Subcutaneous abdominal adipose tissue (tissue), 5 donors: ENCODE data around the gene LY6G5B.

Source experiments
- H3K27ac ChIP-seq: one replicate; pipeline ENCODE4 v1.7.0; 2013; ENCODE audit warnings: low read depth, mild to moderate bottlenecking, inconsistent platforms, low read length, moderate library complexity
- H3K27me3 ChIP-seq, 5 donors: one replicate each; pipeline ENCODE4 v1.7.0; 2013; ENCODE audit warnings: low read length in 5 of 5, inconsistent platforms in 1 of 5; ENCODE audit not compliant: control insufficient read depth in 5 of 5, insufficient read depth in 4 of 5
- H3K36me3 ChIP-seq, 5 donors: one replicate each; pipeline ENCODE4 v1.7.0; 2013; ENCODE audit warnings: low read length in 5 of 5; ENCODE audit not compliant: control insufficient read depth in 5 of 5, insufficient read depth in 5 of 5
- H3K4me1 ChIP-seq, 5 donors: one replicate each; pipeline ENCODE4 v1.7.0; 2013; ENCODE audit warnings: low read length in 5 of 5, mild to moderate bottlenecking in 3 of 5, moderate library complexity in 1 of 5; ENCODE audit not compliant: control insufficient read depth in 5 of 5, insufficient read depth in 5 of 5
- H3K4me3 ChIP-seq, 5 donors: one replicate each; pipeline ENCODE4 v1.7.0; 2013; ENCODE audit warnings: low read length in 5 of 5, low read depth in 1 of 5
- H3K9ac ChIP-seq, 5 donors: one replicate each; pipeline ENCODE4 v1.7.0; 2013; ENCODE audit warnings: low read length in 5 of 5, mild to moderate bottlenecking in 4 of 5, moderate library complexity in 3 of 5
- H3K9me3 ChIP-seq, 5 donors: one replicate each; pipeline ENCODE4 v1.7.0; 2013; ENCODE audit warnings: low read length in 5 of 5; ENCODE audit not compliant: control insufficient read depth in 5 of 5
- donor health status: healthy.
- donor health status: healthy.
- donor health status: healthy.
- donor health status: healthy.
- donor health status: healthy.

LY6G5B gene

GRCh38 chr6:31722173-31722572, 52.4 kb downstream of the LY6G5B start:
- H3K9me3 ChIP-seq = no peaks in the 10 kb centered on the region
- peaks cover 0 to 16% (median 12%) of the 10 kb centered on the region in 5 donors for H3K4me1 ChIP-seq
- no peak overlapping the region for H3K27ac ChIP-seq
- H3K27me3 ChIP-seq = no peaks in the 10 kb centered on the region
- no peak overlapping the region for H3K9ac ChIP-seq
- H3K4me3 ChIP-seq = no peak overlapping the region
- H3K36me3 ChIP-seq = peaks cover 13 to 25% (median 18%) of the 10 kb centered on the region in 5 donors
